Erythroblast (primary cell): ENCODE measurements around the gene MADD.

Experiments used
- GATA1 ChIP-seq: IDR thresholded peaks from 2 replicates; pipeline ENCODE4 v1.6.1; 2011; ENCODE audit warnings: low read depth, mild to moderate bottlenecking, control low read depth, low read length, moderate library complexity
- POLR2A ChIP-seq: IDR thresholded peaks from 2 replicates; pipeline ENCODE4 v1.6.1; 2011; ENCODE audit warnings: mild to moderate bottlenecking, low read length

- TF ChIP-seq POLR2A = no peak
- no peak for TF ChIP-seq GATA1
Observed at GRCh38 chr11:47280860-47281259, 10.9 kb downstream of the MADD start.
